ENCODE measurements around the gene ITGA2B.

DNA sequence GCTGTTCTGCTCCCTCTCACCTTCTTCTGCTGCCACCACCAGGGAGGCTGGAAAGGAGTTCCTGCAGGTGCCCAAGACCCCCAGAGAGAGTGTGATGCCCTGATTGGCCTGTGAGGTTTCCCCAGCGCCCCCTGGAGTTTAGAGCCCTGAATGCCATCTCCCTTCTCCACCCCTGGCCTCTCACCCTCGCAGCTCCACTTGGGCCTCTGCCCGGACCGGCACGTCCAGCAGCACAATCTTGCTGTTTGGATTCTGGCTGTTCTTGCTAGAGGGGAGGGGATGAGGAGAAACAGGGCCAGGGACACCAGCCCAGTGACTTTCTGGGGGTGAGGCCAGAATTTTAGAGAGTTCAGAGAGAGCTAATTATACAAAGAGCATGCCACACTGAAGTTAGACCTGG is 13.3 kb downstream of the ITGA2B start:
- TF ChIP-seq, protein P1, sequence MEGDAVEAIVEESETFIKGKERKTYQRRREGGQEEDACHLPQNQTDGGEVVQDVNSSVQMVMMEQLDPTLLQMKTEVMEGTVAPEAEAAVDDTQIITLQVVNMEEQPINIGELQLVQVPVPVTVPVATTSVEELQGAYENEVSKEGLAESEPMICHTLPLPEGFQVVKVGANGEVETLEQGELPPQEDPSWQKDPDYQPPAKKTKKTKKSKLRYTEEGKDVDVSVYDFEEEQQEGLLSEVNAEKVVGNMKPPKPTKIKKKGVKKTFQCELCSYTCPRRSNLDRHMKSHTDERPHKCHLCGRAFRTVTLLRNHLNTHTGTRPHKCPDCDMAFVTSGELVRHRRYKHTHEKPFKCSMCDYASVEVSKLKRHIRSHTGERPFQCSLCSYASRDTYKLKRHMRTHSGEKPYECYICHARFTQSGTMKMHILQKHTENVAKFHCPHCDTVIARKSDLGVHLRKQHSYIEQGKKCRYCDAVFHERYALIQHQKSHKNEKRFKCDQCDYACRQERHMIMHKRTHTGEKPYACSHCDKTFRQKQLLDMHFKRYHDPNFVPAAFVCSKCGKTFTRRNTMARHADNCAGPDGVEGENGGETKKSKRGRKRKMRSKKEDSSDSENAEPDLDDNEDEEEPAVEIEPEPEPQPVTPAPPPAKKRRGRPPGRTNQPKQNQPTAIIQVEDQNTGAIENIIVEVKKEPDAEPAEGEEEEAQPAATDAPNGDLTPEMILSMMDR (IDR thresholded peaks at IDR 0.05) = no peak
- no peak for TF ChIP-seq POLR2A (IDR thresholded peaks at IDR 0.05)
